NCI-H146 (cell line): ENCODE data around the gene CNN3.

Experiments
- DNase-seq: peaks from one replicate; lab custom pipeline; 2025; lab: John Stamatoyannopoulos, UW

The CNN3 gene

DNA sequence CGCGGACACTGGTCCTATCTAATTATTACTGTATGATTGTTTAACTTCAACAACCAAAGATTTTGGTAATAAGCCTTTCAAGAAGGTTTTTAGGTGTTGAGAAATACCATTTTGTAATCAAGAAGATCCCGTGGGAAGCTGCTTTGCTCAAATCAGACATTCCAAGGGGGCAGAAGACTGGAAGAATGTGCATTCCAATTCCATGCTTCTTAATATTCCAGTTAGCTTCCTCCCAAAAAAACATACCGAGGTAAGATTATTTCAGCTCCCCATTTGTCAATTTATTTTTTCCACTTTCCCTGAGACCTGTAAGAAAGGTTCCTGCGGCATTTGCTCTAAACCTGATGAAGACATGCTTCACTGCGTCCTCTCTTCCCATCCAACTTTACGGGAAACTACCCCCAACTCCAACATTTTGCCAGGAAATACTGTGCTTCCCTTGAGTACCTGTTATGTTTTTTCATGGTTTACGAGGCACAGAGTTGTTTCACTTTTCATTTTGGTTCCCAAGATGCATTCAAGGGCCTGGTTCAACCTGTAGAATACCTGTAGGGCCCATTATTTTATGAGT is 4.1 kb downstream of the CNN3 start:
- no peak for DNase-seq

- DNase-seq: no peak
These were observed 4.9 kb downstream of the CNN3 start for GRCh38 chr1:94921977-94922376.

GRCh38 chr1:94920061-94920460 is 6.8 kb downstream of the CNN3 start:
- DNase-seq: peak; percentile 5

- DNase-seq: peak; percentile 48
These were observed 7.5 kb downstream of the CNN3 start for GRCh38 chr1:94919241-94920030.

DNA sequence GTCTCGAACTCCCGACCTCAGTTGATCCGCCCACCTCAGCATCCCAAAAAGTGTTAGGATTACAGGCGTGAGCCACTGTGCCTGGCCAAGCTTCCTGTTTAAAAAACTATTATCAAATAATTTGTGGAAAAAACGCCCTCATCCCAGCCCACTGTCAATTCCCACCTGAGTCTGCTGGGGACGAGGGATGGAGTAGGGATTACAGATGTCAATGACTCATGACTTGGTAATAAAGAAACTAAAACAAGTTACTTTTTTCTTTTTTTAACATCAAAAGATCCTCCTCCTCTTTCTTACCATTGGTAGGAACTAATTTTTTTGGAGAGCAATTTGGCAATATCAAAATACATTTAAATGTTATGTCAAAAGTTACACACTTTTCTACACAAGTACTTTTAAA is 9.7 kb downstream of the CNN3 start:
- no peak for DNase-seq

DNA sequence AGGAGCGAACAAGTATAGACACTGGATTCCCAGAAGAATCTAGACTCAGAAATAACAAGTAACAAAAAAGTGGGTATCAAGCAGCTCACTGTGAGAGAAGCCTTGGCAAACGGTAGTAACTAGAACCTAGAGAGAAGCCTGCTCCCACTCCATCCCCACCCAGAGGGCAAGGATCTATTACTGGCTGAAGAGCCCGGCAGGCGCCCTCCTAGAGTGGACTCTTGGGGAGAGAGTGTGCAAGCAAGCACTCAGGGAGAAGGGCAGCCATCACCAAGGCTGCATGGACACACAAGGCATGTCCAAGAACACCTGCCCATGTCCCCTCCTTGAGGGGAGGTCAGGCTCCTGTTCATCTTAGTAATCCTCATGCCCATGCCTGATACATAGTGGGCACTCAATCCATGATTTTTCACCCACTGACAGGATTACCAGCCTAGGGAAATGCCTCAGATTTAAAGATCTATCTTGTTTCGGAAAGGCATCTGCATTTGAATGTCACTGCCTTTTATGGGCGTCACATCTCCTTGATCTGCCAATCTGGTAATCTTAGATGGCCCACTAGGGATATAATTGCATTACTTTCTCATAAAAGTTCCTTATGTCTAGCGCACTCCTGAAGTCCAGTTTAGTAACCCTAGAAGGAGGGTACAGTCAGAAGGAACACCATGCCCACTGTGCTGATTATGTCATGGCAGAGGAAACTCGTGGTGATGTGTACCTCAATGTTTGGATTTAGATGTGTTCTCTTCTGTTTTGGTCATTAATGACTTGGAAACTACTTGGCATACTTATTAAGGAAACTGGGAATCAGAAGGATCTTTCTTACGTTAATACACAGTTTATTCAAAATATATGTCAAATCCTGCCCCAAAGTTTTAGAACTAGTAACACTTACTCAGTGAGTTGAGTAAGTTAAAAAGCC is 14.4 kb downstream of the CNN3 start:
- DNase-seq: no peak

DNA sequence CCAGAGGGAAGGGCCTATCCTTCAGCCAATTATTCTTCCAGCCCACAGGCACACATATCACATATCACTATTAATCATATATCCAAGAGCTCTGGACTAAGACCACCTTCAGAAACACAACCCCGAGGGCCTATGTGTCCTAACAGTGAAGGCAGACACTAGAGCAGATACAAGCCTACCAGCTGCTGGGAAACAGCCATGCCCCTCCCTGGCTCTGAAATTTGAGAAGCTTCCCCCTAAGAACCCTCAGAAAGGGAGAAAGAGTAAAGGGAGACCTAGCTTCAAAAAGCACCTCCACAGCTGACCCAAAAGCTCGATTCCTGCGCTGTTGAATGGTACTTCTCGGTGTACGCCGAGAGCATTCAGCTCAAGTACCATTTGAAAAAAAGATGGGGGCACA is 17.4 kb downstream of the CNN3 start:
- no peak for DNase-seq

GRCh38 chr1:94908965-94909364 is 17.9 kb downstream of the CNN3 start:
- no peak for DNase-seq

DNA sequence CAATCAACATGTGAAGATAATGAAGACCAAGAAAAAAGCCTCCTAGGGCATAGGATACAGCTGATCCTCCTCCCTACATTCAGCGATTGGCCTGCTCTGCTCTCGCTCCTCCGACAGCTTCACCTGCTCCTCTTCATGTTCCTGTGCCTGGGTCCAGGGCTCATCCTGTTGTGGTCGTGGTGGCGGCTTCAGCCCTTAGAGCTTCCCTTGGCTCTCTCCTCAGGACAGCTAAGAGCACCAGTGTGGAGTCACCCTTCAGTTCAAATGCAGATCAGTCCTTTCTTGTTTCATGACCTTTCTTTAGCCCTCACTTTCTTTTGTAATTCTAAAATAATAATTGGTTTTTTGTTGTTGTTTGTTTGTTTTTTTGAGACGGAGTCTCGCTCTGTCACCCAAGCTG is 18.7 kb downstream of the CNN3 start:
- DNase-seq: no peak

- DNase-seq: no peak
These were observed 19.8 kb downstream of the CNN3 start for GRCh38 chr1:94907136-94907535.

DNA sequence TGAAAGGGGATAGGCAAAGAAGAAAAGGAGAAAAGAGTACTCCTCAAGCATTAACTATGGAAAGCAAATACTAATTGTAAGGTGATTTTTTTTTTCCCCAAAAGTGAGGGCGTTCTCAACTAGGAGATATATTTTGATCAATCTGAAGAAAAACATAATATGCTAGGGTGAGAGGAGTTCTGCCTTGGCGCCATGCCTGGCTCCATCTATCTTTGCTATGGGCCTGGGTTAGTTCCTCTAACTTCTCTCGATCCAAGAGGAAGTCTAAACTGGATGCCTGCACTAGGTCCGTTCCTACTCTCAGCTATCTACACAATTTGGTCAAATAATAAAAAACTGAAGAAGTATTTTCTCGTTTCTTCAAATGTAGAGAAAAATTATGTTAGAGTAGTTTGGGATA is 20.5 kb downstream of the CNN3 start:
- DNase-seq: no peak

DNA sequence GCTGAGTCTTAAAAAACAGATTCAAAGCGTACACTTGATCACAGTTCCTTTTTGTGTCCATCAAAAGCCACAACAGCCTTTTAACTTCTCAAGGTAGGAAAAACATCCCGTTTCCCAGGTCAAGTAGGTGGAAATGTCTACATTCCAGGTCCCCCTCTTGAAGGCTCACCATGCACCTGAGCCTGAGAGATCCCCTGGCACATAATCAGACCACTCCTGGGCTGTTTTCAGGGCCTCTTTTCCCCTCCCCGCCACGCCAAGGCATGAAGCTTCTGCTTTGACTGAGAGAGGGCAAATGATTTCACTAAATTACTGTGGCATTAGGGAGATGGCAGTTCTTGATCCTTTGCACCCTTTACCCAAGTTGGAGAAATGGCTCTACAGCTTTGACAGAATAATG is 21.7 kb downstream of the CNN3 start:
- DNase-seq: no peak

- no peak for DNase-seq
These were observed 23.5 kb downstream of the CNN3 start for GRCh38 chr1:94903280-94904009.

GRCh38 chr1:94901841-94902240 is 25.1 kb downstream of the CNN3 start:
- peak; percentile 8 for DNase-seq

GRCh38 chr1:94899756-94900155 is 27.2 kb downstream of the CNN3 start:
- no peak for DNase-seq

GRCh38 chr1:94898491-94899385 is 28.2 kb downstream of the CNN3 start:
- no peak for DNase-seq

DNA sequence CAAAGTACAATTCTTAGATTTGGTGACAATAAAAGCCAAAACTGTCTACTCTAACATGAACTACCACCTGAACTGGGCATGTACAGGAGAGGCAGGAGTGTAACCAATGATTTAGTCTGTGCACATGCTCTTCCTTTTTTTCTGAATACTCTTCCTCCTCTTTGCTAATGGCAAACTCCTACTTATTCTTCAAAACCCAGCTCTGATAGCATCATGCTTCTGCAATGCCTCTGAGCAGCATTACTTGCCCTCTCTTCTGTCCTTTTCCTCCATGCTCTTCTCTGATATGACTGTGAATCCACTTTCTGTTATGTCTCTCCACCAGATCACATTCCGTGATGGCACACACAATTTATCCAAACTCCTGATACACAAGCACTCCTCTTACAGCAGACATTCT is 31.4 kb downstream of the CNN3 start:
- DNase-seq: no peak

DNA sequence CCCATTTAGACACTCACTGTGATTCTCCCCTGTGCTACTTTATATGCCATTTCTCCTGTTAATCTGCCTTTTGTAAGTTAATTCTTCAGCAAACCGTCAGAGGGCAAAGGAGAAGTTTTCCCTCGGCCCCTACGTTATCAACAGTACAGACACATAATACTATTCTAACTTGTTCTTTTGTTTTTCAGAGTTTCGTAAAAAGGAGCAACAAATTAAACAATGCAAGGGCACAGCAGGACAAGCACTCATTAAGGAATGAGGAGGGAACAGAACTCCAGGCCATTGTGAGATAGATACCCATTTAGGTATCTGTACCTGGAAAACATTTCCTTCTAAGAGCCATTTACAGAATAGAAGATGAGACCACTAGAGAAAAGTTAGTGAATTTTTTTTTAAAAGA is 32.3 kb downstream of the CNN3 start:
- no peak for DNase-seq

- DNase-seq: no peak
These were observed 34.2 kb downstream of the CNN3 start for GRCh38 chr1:94892604-94893254.

GRCh38 chr1:94888201-94888600 is 38.7 kb downstream of the CNN3 start:
- no peak for DNase-seq
